ENCODE data around the gene LRRC8E.
"Not testable (repeated sequence)": the region's sequence is repeated elsewhere in the genome, so short reads cannot be mapped to it uniquely, and the experiment has no call there.

Gene LRRC8E

GRCh38 chr19:7855426-7856108 lies 32.7 kb upstream of the LRRC8E start:
- no peak for DNase-seq

- no peak for DNase-seq
Observed at GRCh38 chr19:7856109-7856591, 32.2 kb upstream of the LRRC8E start.

GRCh38 chr19:7856679-7857663 lies 31.3 kb upstream of the LRRC8E start:
- DNase-seq: no peak

GRCh38 chr19:7857727-7858108 lies 30.6 kb upstream of the LRRC8E start:
- DNase-seq: no peak

- no peak for DNase-seq
Observed at GRCh38 chr19:7858109-7858770, 30.1 kb upstream of the LRRC8E start.

GRCh38 chr19:7859087-7859486 lies 29.2 kb upstream of the LRRC8E start:
- not testable (repeated sequence) for DNase-seq

- no peak for DNase-seq
Observed at GRCh38 chr19:7859831-7860713, 28.2 kb upstream of the LRRC8E start.

GRCh38 chr19:7860714-7861618 lies 27.3 kb upstream of the LRRC8E start:
- no peak for DNase-seq

- no peak for DNase-seq
Observed at GRCh38 chr19:7861619-7862412, 26.5 kb upstream of the LRRC8E start.

GRCh38 chr19:7862413-7862951 lies 25.8 kb upstream of the LRRC8E start:
- no peak for DNase-seq

- no peak for DNase-seq
Observed at GRCh38 chr19:7863157-7863970, 24.9 kb upstream of the LRRC8E start.

GRCh38 chr19:7863971-7864689 lies 24.2 kb upstream of the LRRC8E start:
- DNase-seq: no peak

- DNase-seq: no peak
Observed at GRCh38 chr19:7864690-7865074, 23.6 kb upstream of the LRRC8E start.

GRCh38 chr19:7865262-7865911 lies 22.9 kb upstream of the LRRC8E start:
- no peak for DNase-seq

- DNase-seq: no peak
Observed at GRCh38 chr19:7866399-7867091, 21.8 kb upstream of the LRRC8E start.

GRCh38 chr19:7867092-7867844 lies 21.0 kb upstream of the LRRC8E start:
- no peak for DNase-seq

- no peak for DNase-seq
Observed at GRCh38 chr19:7868326-7868670, 20.0 kb upstream of the LRRC8E start.

All from DMS79 treated with DMSO at 0.1 percent for 48 hours (cell line).